GM18870 (cell line): ENCODE data around the gene ANKRD10.

Source experiments
- ATAC-seq: cut with Tn5 transposase; IDR thresholded peaks from one replicate; pipeline ENCODE4 v1.9.1; 2021; ENCODE audit warnings: moderate library complexity; ENCODE audit not compliant: unreplicated experiment

The ANKRD10 gene

GRCh38 chr13:110885966-110886869, 28.7 kb downstream of the ANKRD10 start:
- no peak for ATAC-seq

- no peak for ATAC-seq
Measured at GRCh38 chr13:110885516-110885915, 29.4 kb downstream of the ANKRD10 start.

DNA sequence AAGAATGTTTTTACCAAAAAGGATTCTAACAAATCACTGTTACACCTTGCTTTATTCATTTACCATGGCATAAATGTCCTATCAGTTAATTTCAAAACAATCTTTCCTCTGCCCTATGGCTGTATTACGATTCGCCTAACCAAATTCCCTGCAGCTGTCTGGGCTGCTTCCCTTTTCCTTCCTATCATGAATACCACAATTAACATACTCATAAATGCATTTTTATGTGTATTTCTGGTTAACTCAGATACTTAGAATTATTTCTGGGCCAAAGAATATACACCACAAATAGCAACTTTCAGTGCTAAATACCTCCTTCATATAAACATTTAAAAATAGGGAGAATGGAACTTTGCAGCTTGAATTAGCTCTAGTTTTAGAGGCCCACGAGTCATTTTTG, 30.4 kb downstream of the ANKRD10 start:
- no peak for ATAC-seq

DNA sequence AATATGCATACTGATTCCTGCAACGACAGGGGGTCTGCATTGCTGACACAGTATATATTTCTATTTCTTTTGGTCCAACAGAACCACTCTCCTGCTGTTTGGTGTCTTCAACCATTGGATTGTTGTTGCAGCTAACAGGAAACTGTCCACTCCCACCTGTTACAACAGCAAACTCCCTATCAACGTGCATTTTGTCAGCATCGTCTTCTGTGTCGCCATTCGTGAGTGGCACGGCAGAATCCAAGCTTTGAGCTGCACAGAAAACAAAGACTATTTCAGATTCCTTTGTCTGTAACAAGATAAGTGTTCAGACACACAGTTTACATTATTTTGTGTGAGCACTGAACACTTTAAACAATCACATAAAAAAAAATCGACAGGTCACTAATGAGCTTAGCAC, 31.3 kb downstream of the ANKRD10 start:
- no peak for ATAC-seq

DNA sequence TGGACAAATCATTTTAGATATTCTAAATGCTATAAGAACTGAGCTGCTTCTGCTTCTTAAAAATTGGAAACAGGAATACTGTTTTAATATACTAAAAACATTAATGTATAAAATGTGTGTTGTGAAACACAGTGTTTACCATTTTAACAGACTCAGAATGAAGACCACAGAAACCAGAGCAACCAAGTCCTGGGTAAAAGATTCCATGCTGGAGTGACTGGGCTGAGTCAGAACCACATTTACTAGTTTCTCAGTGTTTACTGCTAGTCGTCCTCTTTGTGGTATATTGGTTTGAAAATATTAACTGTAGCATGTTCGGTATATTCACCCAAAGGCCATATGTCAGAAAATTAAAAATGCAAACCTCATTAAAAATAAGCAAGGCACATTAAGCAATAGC, 31.9 kb downstream of the ANKRD10 start:
- no peak for ATAC-seq

GRCh38 chr13:110881839-110882627, 32.8 kb downstream of the ANKRD10 start:
- no peak for ATAC-seq

DNA sequence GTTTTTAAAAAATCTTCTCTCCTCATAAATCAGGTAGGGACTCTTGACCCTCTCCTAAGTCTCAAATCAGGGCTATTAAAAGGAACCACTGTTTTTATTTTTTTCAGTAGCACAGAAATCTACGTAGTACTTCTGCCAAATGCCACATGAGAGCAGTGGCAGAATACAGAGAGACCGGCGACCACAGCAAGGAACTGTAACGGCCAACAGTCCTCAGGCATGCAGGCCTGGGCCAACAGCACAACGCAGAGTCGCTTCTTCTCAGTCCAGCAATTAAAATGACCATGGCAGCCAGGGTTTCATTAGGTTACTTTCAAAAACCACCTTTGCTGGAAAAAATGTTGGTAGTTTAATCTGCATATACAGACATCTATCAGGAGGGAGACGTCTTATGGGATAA, 34.2 kb downstream of the ANKRD10 start:
- no peak for ATAC-seq

- ATAC-seq = no peak
Measured at GRCh38 chr13:110879482-110879881, 35.4 kb downstream of the ANKRD10 start.

- no peak for ATAC-seq
Measured at GRCh38 chr13:110877737-110878258, 37.1 kb downstream of the ANKRD10 start.

DNA sequence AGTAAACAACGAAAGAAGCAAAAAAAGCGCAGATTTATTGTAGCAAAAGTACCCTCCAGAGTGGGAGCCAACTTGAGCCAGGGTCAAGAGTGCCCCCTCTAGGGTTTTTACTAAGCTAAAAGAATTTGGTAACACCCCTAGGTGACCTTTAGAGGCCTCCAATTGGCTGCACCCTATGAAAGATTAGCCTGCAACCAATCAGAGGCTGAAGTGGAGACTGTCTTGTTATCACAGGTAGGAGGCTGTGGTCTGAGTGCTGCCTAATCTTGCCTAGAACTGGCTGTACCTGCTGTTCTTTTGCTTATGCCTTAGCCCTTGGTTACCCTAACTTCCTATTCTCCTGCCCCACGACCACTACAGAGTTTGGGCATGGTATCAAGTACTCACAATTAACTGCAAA, 38.3 kb downstream of the ANKRD10 start:
- no peak for ATAC-seq

DNA sequence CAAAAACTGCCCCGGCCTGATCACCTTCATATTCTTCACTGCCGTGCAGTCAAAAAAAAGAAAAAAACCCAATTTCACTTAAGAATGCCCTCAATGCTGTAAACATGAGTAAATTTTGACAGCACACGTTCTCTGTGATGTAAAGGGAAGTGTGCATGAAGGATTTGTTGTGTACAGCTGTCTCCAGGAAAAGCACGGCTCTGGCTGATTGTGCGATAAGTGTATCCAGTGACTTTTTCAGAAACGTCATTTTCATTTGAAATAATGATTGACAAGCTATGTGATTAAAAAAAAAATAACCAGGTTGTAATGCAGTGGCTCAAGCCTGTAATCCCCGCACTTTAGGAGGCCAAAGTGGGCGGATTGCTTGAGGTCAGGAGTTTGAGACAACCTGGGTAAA, 39.6 kb downstream of the ANKRD10 start:
- no peak for ATAC-seq

DNA sequence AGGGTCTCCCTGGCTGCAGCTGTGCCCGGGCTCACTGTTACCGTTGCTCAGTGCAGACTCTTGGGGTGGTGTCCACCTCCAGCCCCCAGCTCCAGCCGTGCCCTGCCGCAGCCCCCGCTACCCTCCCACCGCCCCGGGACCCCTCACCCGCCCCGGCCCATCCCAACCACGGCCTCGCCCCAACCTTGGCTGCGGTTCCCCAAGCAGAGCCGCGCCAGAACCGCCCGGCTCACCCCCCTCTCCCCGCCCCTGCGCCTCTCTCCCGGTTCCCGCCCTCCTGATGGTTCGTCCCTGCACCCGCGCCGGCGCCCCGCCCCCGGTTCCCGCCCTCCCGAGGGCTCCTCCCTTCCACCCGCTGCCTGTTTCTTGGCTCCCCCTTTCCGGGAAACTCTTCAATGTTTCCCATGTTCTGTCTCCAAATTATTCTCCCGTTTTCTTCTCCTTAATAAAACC, 40.3 kb downstream of the ANKRD10 start:
- no peak for ATAC-seq

- no peak for ATAC-seq
Measured at GRCh38 chr13:110873639-110874507, 41.0 kb downstream of the ANKRD10 start.

DNA sequence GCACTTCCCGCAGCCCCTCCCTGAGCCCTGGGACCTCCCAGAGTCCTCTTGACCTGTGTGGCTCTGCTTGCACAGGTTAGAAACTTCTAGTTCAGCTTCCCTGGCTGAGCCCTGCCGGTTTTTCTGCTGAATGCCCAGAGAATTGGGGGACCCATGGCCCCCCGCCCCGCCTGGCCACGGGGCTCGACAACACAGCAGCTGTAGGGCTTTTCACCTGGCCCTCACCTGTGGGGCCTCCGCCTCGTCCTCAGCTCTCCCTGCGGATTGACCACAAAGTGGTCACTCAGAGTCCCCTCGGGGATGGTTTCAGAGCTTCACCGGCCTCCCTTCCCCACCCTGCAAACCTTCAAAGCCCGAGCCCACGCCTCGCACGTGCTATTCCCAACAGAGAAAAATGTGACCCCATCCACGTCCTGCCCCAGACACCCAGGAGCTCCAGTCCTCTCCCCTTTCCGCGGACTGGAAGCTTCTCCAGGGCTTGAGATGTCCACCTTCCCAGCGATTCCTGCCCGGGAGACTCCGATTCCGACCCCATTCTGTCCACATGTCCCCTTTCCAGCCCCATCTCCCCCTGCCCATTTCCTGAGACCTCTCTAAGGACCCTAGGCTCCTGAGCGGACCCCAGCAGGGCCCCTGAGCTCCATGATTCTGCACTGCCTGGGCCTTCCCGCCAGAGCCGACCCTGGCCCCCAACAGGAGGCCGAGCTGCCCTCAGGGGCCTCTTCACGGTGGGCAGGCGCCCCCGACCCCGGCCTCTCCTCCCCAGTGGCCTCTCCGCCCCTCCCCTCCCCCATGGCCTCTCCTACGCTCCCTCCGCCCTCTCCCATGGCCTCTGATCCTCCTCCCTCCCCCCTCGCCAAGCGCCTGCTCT, 41.9 kb downstream of the ANKRD10 start:
- ATAC-seq = no peak

GRCh38 chr13:110872034-110872767, 42.7 kb downstream of the ANKRD10 start:
- ATAC-seq = no peak

GRCh38 chr13:110869805-110870706, 44.8 kb downstream of the ANKRD10 start:
- no peak for ATAC-seq

DNA sequence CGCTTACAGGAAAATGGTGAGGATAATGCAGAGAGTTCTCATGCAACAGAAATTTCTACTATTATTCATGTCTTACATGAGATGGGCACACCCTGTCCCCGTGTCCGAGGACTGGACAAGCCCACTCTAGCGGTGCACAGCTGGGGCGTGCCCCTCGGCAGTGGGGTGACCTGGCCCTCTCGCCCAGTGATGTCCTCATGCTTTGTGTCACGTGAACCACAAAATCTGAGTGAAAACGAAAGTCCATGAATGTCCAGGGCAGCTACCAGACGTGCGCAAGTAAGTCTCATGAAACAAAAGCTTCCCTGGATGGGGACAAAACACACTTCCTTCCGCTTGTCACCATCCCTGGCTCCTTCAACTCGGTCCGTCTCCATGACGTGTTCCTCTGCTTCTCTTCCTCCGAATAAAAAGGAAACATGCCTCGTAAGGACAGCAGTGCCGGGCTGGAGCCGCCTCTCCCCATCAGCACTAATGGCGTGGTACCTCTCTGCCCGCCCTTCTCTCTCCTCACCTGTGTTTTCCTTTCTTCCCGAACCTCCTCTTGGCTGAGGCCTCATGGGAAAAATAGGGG, 45.6 kb downstream of the ANKRD10 start:
- ATAC-seq = no peak

DNA sequence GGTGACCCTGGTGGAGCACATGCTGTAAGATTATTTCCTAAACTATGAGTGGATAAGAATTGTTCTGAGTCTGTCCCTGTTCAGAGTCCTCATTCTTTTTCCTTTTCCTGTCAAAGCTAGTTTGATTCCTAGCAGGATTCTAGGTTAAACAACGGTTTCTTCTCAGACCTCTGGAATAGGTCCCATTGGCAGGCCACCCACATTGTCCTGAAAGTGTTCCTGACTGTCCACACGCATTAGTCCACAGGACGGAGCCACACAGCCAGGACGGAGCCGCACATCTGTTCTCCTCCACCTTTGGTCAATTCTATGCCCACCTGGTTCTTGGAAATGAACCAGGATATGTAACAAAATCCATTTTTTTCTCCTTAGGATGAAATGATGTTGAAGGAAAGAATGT, 46.1 kb downstream of the ANKRD10 start:
- ATAC-seq = no peak
